K562 (cell line): ENCODE data around the gene PAX5.

Experiments
- ATF1 ChIP-seq, 2 experiments: fragments of 450-650 bp in 1 of 2; IDR thresholded peaks; 2 replicates each; pipeline ENCODE4 v1.6.1; 2016; ENCODE audit warnings: missing compliant biosample characterization in 1 of 2, missing genetic modification characterization in 1 of 2
- CTCF ChIP-seq, 3 experiments: IDR thresholded peaks in 2 of 3; conservative IDR thresholded peaks in 1 of 3; 2 replicates each; pipeline ENCODE4 v1.5.1; 2011 to 2012; ENCODE audit warnings: low read length in 3 of 3, mild to moderate bottlenecking in 3 of 3, control low read depth in 2 of 3, improper control_type of control experiment in 1 of 3, inconsistent platforms in 1 of 3, low read depth in 1 of 3, mixed read lengths in 1 of 3, moderate library complexity in 1 of 3; ENCODE audit not compliant: insufficient read depth in 2 of 3
- FOXO4 ChIP-seq: fragments of 450-650 bp; formaldehyde crosslinking; IDR thresholded peaks from 2 replicates; pipeline ENCODE4 v1.4.0; 2020; ENCODE audit warnings: mild to moderate bottlenecking, moderate library complexity
- GATAD2A ChIP-seq: fragments of 450-650 bp; IDR thresholded peaks from 2 replicates; pipeline ENCODE4 v1.6.1; 2017
- LEF1 ChIP-seq: fragments of 450-650 bp; IDR thresholded peaks from 2 replicates; pipeline ENCODE4 v1.6.1; 2016; ENCODE audit warnings: mild to moderate bottlenecking
- NRF1 ChIP-seq, 2 experiments: fragments of 450-650 bp; IDR thresholded peaks in 1 of 2; conservative IDR thresholded peaks in 1 of 2; 2 replicates each; pipeline ENCODE4 v1.6.1; 2014; ENCODE audit warnings: mild to moderate bottlenecking in 2 of 2
- POLR2A ChIP-seq: fragments of 450-650 bp; conservative IDR thresholded peaks from 2 replicates; pipeline ENCODE4 v1.6.1; 2016
- POLR2AphosphoS2 ChIP-seq: IDR thresholded peaks from 2 replicates; pipeline ENCODE4 v1.6.1; 2012; ENCODE audit warnings: low read length, improper control_type of control experiment
- RAD21 ChIP-seq, 2 experiments: fragments of 250-450 bp in 1 of 2; fragments of 450-650 bp in 1 of 2; sonication (Bioruptor Pico) in 1 of 2; formaldehyde crosslinking in 1 of 2; IDR thresholded peaks in 1 of 2; conservative IDR thresholded peaks in 1 of 2; 2 replicates each; pipeline versions ENCODE4 v1.4.0 to v1.8.0; 2020 to 2022; ENCODE audit warnings: mild to moderate bottlenecking in 2 of 2, moderate library complexity in 1 of 2
- ZFP36 ChIP-seq: fragments of 150-350 bp; IDR thresholded peaks from 2 replicates; pipeline ENCODE4 v1.6.1; 2018; ENCODE audit warnings: low read length, low read depth; ENCODE audit not compliant: partially characterized antibody
- ZNF512 ChIP-seq: IDR thresholded peaks from 2 replicates; pipeline ENCODE4 v1.6.1; 2016; ENCODE audit warnings: missing genetic modification characterization, missing compliant biosample characterization
- ZNF586 ChIP-seq: fragments of 450-650 bp; formaldehyde crosslinking; conservative IDR thresholded peaks from 2 replicates; pipeline ENCODE4 v1.4.0; 2020; ENCODE audit warnings: mild to moderate bottlenecking, moderate library complexity

GRCh38 chr9:36937951-36938350, 96.1 kb downstream of the PAX5 start:
- no peak for TF ChIP-seq ZNF512 (tag)
- TF ChIP-seq POLR2AphosphoS2: no peak
- no peak for TF ChIP-seq ZNF586 (CRISPR knock-in tag)
- no peak for TF ChIP-seq ZFP36
- no peak for TF ChIP-seq CTCF (IDR thresholded peaks at IDR 0.05 in 2 of 3, conservative IDR thresholded peaks at IDR 0.05 in 1 of 3; ENCODE audit: insufficient read depth in 2 of 3, low read depth in 1 of 3, low read length in 3 of 3)
- no peak for TF ChIP-seq GATAD2A
- TF ChIP-seq RAD21 (CRISPR knock-in tag; conservative IDR thresholded peaks at IDR 0.05 in 1 of 2, IDR thresholded peaks at IDR 0.05 in 1 of 2): no peak
- TF ChIP-seq ATF1 (CRISPR knock-in tag; IDR thresholded peaks at IDR 0.05): no peak
- TF ChIP-seq ATF1 (tag; IDR thresholded peaks at IDR 0.05): no peak
- no peak for TF ChIP-seq NRF1 (conservative IDR thresholded peaks at IDR 0.05 in 1 of 2, IDR thresholded peaks at IDR 0.05 in 1 of 2)
- TF ChIP-seq LEF1: no peak
- TF ChIP-seq POLR2A: no peak
- no peak for TF ChIP-seq FOXO4 (CRISPR knock-in tag)
